NCI-H1105 treated with DMSO at 0.1 percent for 48 hours (cell line): Measurements from ENCODE around the gene HUNK.
"Not testable (repeated sequence)": the region's sequence is repeated elsewhere in the genome, so short reads cannot be mapped to it uniquely, and the experiment has no call there.

Source experiments
- DNase-seq: peaks from one replicate; lab custom pipeline; 2025; lab: John Stamatoyannopoulos, UW

Gene HUNK

GRCh38 chr21:31872452-31873274 lies at the start of gene HUNK:
TSS of gene HUNK (plus strand) at chr21:31873020. CDS start at chr21:31873675, 655 bp downstream.
- peak; percentile 78 for DNase-seq

GRCh38 chr21:31829736-31830472 lies 42.9 kb upstream of the HUNK start:
- DNase-seq, result no peak

GRCh38 chr21:31830701-31831100 lies 42.1 kb upstream of the HUNK start:
- DNase-seq, result no peak

GRCh38 chr21:31837041-31837440 lies 35.8 kb upstream of the HUNK start:
- DNase-seq, result no peak

GRCh38 chr21:31837618-31838390 lies 35.0 kb upstream of the HUNK start:
- DNase-seq, result no peak

GRCh38 chr21:31838586-31839355 lies 34.0 kb upstream of the HUNK start:
- DNase-seq, result no peak

GRCh38 chr21:31844206-31844605 lies 28.6 kb upstream of the HUNK start:
- no peak for DNase-seq

GRCh38 chr21:31845151-31845729 lies 27.6 kb upstream of the HUNK start:
- DNase-seq, result no peak

GRCh38 chr21:31846690-31847089 lies 26.1 kb upstream of the HUNK start:
- DNase-seq, result no peak

- no peak for DNase-seq
These were observed 25.1 kb upstream of the HUNK start for GRCh38 chr21:31847761-31848160.

- DNase-seq, result no peak
These were observed 24.4 kb upstream of the HUNK start for GRCh38 chr21:31848326-31848985.

GRCh38 chr21:31850886-31851285 lies 21.9 kb upstream of the HUNK start:
- no peak for DNase-seq

GRCh38 chr21:31855180-31855579 lies 17.6 kb upstream of the HUNK start:
- DNase-seq, result no peak

- DNase-seq, result no peak
These were observed 15.7 kb upstream of the HUNK start for GRCh38 chr21:31857096-31857495.

GRCh38 chr21:31857631-31858030 lies 15.2 kb upstream of the HUNK start:
- DNase-seq, result not testable (repeated sequence)

GRCh38 chr21:31860851-31861250 lies 12.0 kb upstream of the HUNK start:
- no peak for DNase-seq

- DNase-seq, result no peak
These were observed 10.7 kb upstream of the HUNK start for GRCh38 chr21:31862078-31862477.

- no peak for DNase-seq
These were observed 7.3 kb upstream of the HUNK start for GRCh38 chr21:31865429-31865970.

GRCh38 chr21:31866077-31866511 lies 6.7 kb upstream of the HUNK start:
- peak; percentile 96 for DNase-seq

GRCh38 chr21:31869750-31870149 lies 3.1 kb upstream of the HUNK start:
- DNase-seq, result no peak
